RWPE2 (cell line): ENCODE data around the gene OSBPL10.

Source experiments
- ATAC-seq: fragments of 200-7000 bp; cut with Tn5 transposase; 3 replicates; pipeline ENCODE4 v1.9.1; 2021; ENCODE audit warnings: low read depth
- DNase-seq: peaks from one replicate; pipeline ENCODE4 v3.0.0-alpha.2; 2020; ENCODE audit warnings: low spot score
- H3K27ac ChIP-seq: fragments of 450-650 bp; 2 replicates; pipeline ENCODE4 v1.5.1; 2017; ENCODE audit warnings: mild to moderate bottlenecking; ENCODE audit not compliant: poor library complexity, severe bottlenecking
- H3K27me3 ChIP-seq: fragments of 250-450 bp; sonication (Bioruptor Pico); 2 replicates; pipeline ENCODE4 v1.5.1; 2021; ENCODE audit warnings: mild to moderate bottlenecking, moderate library complexity; ENCODE audit not compliant: insufficient read depth, poor library complexity, severe bottlenecking
- H3K36me3 ChIP-seq: fragments of 250-450 bp; sonication (Bioruptor Pico); 2 replicates; pipeline ENCODE4 v1.5.1; 2020; ENCODE audit warnings: low read depth, mild to moderate bottlenecking, moderate library complexity
- H3K4me1 ChIP-seq: fragments of 250-450 bp; sonication (Bioruptor Pico); 2 replicates; pipeline ENCODE4 v1.5.1; 2021; ENCODE audit warnings: mild to moderate bottlenecking, moderate library complexity; ENCODE audit not compliant: insufficient read depth, poor library complexity, severe bottlenecking
- H3K4me3 ChIP-seq: fragments of 250-450 bp; sonication (Bioruptor Pico); 2 replicates; pipeline ENCODE4 v1.5.1; 2021; ENCODE audit warnings: mild to moderate bottlenecking, moderate library complexity; ENCODE audit not compliant: severe bottlenecking
- H3K9me3 ChIP-seq: fragments of 250-450 bp; sonication (Bioruptor Pico); 2 replicates; pipeline ENCODE4 v1.5.1; 2021; ENCODE audit warnings: mild to moderate bottlenecking, moderate library complexity; ENCODE audit not compliant: severe bottlenecking
- CTCF ChIP-seq: fragments of 450-650 bp; IDR thresholded peaks from one replicate; pipeline ENCODE4 v1.5.1; 2017; ENCODE audit warnings: mild to moderate bottlenecking, moderate library complexity; ENCODE audit not compliant: poor library complexity, severe bottlenecking

Gene OSBPL10

GRCh38 chr3:31639828-31640227 is 341.2 kb downstream of the OSBPL10 start:
- no peaks in the 10 kb centered on the region for H3K4me1 ChIP-seq
- no peak overlapping the region for H3K27ac ChIP-seq
- no peaks in the 10 kb centered on the region for H3K27me3 ChIP-seq
- H3K4me3 ChIP-seq = no peak overlapping the region
- no peaks in the 10 kb centered on the region for H3K9me3 ChIP-seq
- peaks cover 29% of the 10 kb centered on the region for H3K36me3 ChIP-seq
- ATAC-seq (no peak; the same call in 2 of the 3 replicates), DNase-seq (no peak)
- TF ChIP-seq CTCF = no peak

GRCh38 chr3:31636694-31637442 is 344.2 kb downstream of the OSBPL10 start:
- ATAC-seq (no peak), DNase-seq (no peak)
- peaks cover 50% of the 10 kb centered on the region for H3K36me3 ChIP-seq
- H3K27ac ChIP-seq = no peak overlapping the region
- H3K4me3 ChIP-seq = no peak overlapping the region
- no peaks in the 10 kb centered on the region for H3K27me3 ChIP-seq
- TF ChIP-seq CTCF = no peak
- H3K4me1 ChIP-seq = peaks cover 4% of the 10 kb centered on the region
- no peaks in the 10 kb centered on the region for H3K9me3 ChIP-seq

GRCh38 chr3:31636049-31636448 is 345.0 kb downstream of the OSBPL10 start:
- no peaks in the 10 kb centered on the region for H3K9me3 ChIP-seq
- H3K27me3 ChIP-seq = no peaks in the 10 kb centered on the region
- ATAC-seq = no peak
- H3K27ac ChIP-seq = no peak overlapping the region
- H3K4me1 ChIP-seq = peaks cover 4% of the 10 kb centered on the region
- H3K36me3 ChIP-seq = peaks cover 56% of the 10 kb centered on the region
- no peak for TF ChIP-seq CTCF
- no peak for DNase-seq
- H3K4me3 ChIP-seq = no peak overlapping the region

GRCh38 chr3:31635545-31635944 is 345.5 kb downstream of the OSBPL10 start:
- Histone ChIP-seq H3K36me3 (peaks cover 59% of the 10 kb centered on the region), H3K4me1 (peaks cover 4% of the 10 kb centered on the region), H3K9me3 (no peaks in the 10 kb centered on the region), H3K27ac (no peak overlapping the region), H3K4me3 (no peak overlapping the region), H3K27me3 (no peaks in the 10 kb centered on the region)
- no peak for DNase-seq
- TF ChIP-seq CTCF = no peak
- no peak for ATAC-seq

GRCh38 chr3:31634476-31634875 is 346.6 kb downstream of the OSBPL10 start:
- ATAC-seq (peak; percentile 83), DNase-seq (no peak)
- Histone ChIP-seq H3K27me3 (no peaks in the 10 kb centered on the region), H3K36me3 (peaks cover 67% of the 10 kb centered on the region), H3K9me3 (no peaks in the 10 kb centered on the region), H3K4me3 (no peak overlapping the region), H3K4me1 (peaks cover 4% of the 10 kb centered on the region), H3K27ac (no peak overlapping the region)
- TF ChIP-seq CTCF = no peak
